DMS 273 (cell line): ENCODE results near the gene ZNF335.
"Not testable (repeated sequence)": the region's sequence is repeated elsewhere in the genome, so short reads cannot be mapped to it uniquely, and the experiment has no call there.

Experiments used
- DNase-seq: peaks from one replicate; lab custom pipeline; 2025; ENCODE audit not compliant: unreplicated experiment; lab: John Stamatoyannopoulos, UW

ZNF335 gene

DNA sequence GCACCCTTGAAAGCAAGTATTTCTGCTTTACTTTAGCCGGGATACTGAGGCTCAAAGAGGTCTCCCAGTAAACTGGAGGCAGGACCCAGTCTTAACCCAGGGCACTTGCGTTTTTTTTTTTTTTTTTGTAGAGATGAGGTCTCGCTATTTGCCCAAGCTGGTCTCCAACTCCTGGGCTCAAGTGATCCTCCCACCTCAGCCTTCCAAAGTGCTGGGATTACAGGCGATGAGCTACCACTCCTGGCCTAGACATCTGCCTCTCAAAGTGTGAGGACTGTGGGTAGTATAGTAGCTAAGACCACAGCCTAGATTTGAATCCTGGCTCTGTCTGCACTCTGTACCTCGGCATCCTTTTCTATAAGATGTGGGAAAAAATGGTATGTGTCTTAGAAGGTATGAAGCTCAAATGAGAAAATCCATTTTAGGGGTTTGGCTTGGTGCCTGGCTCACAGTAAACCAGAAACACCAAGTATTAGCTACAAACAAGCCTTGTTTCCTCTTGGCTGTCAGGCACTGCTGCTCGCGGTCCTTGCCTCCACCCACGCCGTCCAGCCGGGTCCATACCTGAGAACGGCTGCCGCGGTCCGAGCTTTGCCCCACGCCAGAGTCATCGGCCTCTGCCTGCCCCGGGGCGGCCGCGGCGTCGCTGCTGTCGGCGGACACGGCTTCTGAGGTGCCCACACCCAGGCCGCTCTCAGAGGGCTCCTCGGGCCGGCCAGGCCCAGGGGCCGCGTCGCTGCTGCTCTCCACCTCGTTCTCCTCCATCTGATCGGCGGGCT lies 1.2 kb downstream of the ZNF335 start:
- peak; percentile 66 for DNase-seq

DNA sequence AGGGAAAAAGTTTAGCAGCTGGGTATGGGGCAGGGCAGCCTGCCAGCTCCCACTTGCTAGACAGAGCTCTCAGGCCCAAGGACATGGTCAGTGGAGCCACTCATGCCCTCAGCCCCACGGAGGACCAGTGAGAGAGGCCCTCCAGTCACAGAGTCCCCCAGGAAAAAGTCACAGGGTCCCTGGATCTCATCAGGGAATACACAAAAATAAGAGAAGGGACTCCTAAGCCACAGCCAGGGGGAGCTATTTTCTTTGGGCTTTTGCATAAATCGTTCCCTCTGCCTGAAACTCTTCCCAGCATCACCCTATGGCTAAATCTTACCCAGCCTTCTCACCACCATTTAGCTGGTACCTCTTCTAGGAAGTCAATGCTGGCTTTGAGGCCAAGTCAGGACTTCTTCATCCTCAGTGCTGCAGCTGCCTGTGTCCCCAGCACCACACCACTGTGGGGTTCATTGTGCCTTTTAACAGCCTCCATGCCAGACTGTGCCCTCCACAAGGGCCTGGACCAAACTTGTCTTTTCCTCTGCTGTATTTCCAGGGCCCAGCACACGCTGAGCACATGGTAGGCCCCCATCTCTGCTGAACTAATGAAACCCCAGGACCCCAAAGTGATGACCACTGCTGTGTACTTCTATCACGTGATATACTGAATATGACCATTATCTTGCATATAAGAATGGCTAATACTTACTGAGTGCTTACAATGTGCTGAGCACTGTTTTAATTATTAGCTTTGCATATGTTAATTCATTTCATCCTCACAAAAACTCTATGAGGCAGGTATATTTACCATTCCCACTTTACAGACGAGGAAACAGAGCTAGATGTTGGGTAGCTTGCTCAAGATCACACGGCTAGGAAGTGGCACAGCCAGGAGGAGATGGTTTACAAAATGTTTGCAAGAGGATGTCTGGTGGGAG lies 2.0 kb downstream of the ZNF335 start:
- peak; percentile 90 for DNase-seq

DNA sequence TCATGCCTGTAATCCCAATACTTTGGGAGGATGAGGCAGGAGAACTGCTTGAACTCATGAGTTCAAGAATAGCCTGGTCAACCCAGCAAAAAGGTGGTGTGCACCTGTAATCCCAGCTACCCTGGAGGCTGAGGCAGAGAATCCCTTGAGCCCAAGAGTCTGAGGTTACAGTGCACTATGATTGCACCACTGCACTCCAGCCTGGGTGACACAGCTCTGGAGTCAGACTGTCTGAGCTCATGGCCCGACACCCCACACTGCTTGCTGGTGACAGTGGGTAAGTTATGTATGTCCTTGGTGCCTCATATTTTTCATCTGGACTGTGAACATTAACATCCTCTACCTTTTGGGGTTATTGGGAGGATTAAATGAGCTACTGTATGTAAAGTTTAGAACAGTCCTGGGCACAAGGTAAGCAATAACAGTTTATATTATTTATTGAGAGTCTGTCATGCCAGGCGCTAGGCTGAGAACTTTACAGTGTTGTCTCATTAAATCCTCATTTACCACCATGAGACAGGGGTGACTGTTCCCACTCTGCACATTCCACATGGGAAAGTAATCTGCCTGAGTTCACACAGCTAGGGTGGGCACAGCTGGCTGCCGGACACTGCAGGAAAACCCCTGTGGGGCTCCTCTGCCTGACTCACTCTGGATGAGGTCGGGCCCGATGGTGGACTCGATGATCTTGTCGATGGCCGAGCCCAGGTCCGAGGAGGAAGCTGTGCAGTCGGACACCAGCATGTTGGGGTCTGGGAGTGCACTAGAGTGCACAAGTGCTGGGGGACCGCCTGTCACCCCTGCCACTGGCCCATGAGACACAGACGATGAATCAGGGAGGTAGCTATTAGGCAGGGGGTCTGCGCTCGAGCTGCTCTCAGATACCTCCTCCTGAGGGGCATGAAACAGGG lies 2.9 kb downstream of the ZNF335 start:
- no peak for DNase-seq

DNA sequence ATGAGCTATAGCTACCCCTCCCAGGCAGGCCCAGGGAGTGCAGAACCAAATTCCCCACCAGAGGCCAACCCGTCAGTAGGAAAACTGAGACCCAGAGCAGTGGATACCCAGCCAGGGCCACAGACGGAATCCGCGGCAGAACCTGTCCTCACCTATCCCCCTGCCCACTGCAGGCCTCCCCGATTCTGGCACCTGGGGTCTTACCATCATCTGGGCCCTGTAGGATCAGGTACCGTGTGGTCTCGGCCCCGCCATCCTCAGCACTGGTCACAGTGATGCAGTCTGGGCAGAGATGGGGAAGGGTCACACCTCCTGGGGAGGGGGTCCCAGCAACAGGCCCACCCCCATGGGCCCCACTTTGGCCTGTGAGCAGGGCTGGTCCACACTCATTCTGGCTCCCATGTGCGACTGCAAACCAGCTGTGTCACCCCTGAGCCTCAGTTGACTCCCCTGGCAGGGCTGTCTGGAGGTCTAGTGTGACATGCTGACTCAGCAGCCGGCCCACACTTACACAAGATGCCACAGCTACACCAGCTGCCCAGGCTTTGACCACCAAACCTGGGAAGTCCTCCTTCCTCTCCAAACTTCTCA lies 3.8 kb downstream of the ZNF335 start:
- DNase-seq, result no peak

DNA sequence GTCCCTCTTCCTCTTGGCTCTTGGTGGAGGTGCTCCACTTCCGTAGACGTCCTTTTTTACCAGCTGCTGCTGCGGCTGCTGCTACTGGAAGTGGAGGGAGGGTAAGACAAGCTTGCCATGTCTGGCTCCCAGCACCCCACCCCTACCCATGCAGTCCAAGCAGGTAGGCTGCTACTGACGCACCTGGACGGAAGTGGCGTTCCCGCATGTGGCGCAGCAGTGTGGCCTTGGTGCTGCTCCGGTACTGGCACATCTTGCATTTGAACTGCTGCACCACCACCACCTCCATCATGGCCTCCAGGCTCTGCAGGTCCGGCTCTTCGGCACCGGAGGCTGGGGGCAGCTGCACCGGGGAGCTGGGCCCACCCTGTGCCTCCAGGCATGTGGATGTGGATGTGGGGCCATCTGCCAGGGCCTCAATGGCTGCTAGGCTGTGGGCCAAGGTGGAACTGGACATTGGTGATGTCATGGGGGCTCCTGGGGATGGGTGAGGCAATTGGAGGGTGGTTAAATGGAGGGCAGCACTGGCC lies 4.4 kb downstream of the ZNF335 start:
- no peak for DNase-seq

DNA sequence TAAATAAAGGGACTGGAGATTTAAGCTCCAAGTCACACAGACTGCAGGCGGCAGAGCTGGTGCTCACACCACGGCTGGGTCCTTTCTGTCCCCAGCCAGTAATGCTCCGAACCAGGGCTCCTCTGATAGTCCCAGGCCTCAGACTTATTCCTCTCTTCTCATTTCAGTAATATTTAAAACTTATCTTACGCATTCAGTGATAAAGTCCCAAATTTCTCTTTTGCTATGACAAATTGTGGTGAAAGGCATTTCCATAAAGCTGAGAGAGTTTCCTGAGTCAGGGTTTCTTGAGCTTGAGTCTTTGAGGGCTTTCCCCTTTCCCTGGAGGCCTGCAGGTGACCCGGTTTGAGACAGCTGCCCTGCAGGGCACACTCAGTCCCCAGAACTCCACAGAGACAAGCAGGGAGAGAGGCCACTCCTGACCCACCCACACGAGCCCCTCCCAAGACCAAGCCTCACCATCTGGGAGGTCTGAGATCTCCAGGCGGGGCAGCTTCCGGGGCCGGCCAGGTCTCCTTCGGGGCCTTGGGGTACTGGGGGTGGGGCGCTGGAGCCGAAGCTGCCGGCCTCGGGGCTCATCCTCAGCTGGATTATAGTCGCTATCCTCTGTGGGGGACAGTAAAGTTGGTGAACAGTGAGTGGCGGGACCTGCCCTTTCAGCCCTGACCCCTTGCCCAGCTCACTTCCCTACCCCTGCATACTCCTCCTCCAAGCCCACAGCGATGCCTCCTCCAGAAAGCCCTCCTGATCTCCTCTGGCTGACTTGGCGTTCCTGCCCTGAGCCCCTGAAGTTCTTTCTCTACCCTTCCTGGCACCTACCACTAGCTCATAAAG lies 6.6 kb downstream of the ZNF335 start:
- DNase-seq, result no peak

DNA sequence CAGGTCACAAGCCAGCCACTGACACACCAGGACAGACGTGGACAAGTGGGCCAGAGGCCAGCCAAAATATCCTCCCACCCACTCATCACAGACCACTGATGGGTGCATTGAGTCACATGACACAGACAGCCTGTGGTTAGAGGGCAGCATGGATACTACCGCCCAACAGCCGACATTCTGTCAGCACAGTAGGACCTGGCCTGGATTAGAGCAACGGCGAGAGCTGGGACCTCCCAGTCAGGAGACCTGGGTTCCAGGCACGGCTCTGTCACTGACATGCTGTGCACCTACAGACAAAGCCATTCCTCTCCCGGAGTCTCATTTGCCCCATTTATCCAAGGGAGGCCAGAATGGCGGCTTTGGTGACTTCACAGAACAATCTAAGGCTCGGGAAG lies 8.0 kb downstream of the ZNF335 start:
- no peak for DNase-seq

DNA sequence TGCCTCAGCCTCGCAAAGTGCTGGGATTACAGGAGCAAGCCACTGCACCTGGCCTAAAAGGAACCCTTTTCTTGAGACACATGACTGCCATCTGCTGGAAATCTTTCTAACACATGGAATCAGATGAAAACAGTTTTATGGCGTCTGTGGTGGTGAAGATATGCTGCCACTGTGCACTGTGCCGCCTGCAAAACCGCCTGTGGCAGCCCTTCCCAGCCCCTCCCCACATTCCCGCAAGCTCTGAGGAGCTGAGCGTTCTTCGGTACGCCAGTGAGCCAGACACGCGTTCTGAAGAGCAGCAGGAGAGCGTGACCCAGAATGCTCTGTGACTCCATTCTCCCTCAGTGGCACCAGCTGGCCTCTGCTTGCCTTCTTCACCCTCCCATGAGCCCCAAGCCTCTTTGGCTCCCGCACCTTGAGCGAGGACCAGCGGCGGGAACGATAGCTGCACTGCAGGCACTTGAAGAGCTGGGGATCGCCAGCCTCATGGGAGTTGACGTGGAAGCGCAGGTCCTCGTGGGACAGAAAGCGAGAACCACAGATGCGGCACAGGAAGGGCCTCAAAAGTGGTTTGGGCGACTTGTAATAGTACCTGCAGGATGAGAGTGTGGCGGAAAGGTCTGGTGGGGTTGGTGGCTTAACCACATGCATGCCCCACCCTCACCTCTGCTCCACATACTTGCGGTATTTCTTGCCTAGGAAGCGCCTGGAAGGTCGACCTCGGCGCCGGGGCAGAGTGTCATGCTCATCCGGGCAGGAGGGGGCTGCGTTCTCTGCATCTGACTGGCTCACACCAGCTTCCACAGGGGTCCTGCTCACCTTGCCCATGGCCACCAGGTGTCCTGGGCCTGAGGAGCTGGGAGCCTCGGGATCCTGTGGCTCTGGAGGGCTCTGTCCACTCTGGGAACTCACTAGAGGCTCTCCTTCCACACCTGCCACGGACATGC lies 8.7 kb downstream of the ZNF335 start:
- DNase-seq, result peak; percentile 71

DNA sequence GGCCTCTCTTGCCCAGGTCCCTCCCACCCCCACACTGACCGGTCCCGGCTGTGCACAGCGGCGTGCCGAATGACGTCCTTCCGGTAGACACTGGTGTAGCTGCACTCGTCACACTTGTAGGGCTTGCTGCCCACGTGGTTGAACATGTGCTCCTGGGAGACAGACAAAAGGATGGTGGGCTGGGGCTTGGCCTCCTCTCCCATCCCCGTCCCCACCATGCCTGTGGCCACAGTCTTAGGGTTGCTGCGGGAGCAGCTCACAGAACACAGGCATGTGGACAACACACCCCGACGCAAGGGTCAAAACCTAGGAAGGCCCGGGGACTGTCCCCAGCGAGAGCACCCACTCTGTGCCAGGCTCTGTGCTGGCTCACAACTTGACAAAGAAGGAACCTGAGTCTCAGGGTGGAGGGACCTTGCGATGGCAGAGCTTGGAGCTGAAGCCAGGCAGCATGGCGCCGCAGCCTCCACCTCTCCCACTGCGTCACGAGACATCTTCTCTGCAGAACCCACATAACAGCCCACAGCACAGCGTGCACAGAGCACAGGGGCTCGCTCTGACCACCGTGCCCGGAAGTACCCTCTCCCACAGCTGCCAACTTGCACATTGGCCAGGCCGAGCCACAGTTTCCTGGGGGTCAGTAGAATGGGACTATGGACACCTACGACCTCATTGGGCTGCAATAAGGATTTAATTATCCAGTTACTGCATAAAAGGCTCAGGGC lies 9.8 kb downstream of the ZNF335 start:
- DNase-seq, result no peak

DNA sequence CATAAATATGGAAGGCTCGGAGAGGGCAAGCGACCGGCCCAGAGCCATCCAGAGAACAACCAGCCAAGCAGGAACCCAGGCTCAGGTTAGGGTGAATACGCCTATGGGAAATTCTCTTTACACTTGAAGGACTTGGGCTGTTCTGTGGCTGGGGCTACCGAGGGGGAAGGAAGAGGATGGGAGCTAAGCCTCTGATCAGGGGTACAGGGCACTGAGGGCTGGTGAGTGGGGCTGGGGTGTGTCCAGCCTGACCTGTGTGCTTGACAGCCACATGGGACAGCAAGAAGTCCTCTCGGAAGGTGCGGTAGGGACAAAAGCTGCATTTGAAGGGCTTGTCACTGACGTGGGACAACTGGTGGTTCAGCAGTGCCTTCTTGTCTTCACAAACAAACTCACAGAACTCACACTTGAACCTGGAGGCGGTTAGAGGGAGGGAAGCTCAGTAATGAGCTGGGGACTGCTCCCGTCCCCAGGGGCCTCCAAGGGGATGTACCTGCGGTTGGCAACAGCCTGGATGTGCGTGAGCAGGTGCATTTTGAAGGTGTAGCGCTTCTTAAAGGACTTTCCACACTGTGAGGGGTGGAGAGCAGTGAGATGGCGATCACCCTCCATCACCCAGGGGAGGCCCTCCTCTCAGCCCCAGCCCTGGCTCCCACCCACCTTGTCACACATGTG lies 11.9 kb downstream of the ZNF335 start:
- no peak for DNase-seq

DNA sequence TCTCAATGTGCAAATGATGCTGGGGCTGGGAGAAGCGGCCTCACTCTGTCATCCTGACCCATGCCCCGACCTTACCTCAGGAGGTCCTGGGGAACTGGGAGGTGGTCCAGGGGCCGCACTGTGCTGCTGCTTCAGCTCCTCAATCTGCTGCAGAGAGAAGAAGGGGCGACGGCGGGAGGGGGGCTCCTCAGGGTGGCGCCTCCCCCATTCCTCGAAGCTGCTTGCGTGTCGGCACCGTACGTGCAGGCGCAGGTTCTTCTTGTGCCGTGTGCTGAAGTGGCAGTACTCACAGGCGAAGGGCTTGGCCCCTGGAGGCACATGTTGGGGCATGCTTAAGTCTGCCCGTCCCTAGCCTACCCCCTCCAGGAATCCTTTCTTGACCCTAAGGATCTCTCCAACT lies 12.9 kb downstream of the ZNF335 start:
- DNase-seq, result no peak

DNA sequence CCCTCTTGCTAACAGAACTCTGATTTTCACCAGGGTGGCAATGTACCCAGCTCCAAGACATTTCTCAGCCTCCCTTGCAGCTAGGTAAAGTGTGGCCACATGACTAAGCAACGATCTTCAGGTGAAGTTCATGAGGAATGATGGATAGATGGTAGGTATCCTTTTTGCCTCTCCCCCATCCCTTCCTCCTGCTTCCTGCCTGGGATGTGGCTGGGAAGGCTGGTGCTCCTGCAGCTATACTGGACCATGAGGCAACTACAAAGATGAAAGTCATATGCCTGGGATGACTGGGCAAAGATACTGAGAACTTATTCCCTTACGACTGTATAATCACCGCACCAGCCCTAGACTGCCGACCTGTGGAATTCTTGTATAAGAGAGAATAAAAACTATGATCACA lies 13.4 kb downstream of the ZNF335 start:
- no peak for DNase-seq

DNA sequence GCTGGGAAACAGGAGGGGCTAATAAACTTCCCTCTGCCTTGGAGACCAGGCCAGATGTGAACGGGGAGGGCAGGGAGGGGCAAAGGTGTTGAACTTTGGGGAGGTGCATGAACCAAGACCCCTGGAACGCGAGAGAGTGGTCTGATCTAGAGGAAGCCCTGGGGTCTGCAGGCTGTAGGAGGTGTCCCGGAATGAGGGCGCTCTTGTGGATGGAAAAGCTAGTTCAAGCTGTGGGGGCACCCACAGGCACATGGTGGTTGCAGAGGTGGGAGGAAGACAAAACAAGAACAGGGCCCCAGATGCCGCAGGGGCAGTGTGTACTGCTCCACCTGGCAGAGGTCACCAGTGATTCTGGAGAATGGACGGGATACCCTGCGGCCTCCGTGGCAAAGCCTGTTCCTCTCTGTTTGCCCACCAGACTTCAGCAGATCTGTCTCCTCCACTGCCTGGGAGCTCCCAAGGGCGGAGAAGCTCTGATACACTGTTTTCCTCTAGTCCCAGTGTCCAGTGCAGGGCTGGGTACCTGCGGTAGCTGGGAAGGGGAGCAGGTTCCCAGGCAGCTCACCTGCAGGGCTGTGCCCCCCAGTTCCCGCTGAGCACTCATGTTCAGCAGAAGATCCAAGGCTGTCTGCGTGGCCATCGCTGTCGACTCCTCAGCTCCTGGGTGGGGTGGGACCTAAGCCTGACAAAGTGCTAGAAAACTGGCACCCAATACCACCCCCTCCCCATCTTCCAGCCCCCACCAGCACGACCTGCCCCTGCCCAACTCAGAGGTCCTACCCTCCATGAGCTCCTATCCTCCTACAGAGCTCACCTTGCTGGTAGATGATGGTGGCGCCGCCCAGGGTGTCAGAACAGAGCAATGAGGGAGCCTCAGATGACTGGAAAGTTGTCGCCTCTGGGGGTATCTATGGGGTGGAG lies 14.7 kb downstream of the ZNF335 start:
- no peak for DNase-seq

DNA sequence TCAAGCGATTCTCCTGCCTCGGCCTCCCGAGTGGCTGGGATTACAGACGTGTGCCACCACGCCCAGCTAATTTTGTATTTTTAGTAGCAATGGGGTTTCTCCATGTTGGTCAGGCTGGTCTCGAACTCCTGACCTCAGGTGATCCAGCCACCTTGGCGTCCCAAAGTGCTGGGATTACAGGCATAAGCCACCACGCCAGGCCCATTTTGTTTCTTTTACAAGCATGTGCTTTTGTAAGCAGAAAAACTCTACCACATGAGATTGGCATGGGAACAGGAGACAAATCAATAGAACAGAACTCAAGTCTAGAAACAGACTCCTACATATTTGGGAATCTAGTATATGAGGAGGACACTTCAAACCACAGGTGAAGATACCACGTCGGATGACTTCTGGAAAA lies 15.7 kb downstream of the ZNF335 start:
- not testable (repeated sequence) for DNase-seq

DNA sequence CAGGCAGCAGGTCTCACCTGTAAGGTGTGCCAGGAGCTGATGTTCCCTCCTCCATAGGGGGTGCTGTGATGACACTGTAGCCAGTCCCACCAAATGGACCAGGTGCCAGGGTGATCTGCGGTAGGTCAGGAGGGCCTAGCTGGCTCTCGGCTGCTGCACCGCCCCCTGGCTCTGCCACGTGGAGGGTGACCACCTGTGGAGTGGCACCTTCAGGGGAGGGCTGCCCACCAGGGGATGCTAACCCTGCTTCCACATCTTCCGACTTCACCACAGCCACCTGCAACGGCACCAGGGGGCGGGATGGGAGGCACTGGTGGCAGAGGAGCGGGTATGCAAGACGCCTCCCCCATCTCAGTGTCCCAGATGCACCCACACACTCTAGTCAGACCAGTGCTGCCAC lies 18.3 kb downstream of the ZNF335 start:
- no peak for DNase-seq

DNA sequence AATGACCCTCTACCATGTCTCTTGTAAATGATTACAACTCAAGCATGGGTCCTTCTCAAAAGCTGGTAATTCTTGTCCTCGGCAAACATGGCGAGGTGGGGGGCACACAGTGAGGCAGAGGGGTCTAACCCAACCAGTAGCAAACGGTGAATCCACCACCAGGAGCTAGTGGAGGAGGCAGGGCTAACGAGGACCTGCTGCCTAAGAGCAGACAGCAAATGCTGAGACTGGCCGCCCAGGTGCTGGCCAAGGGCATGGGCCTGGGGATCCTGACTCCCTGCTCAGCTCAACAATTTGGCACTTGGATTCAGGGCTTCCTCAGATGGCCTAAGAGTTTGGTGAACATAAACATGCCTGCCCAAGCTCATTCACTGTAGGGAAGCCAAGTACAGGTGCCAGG lies 19.1 kb downstream of the ZNF335 start:
- no peak for DNase-seq
